D341Med (cell line): ENCODE results near the gene SLC17A8.
"Not testable (repeated sequence)": the region's sequence is repeated elsewhere in the genome, so short reads cannot be mapped to it uniquely, and the experiment has no call there.

Source experiments
- DNase-seq: peaks from one replicate; pipeline ENCODE4 v3.0.0; 2012; ENCODE audit warnings: low spot score

SLC17A8 gene

GRCh38 chr12:100356644-100357223 lies at the start of gene SLC17A8:
SLC17A8 (plus strand) TSS chr12:100357074; CDS start chr12:100357392, 318 bp downstream.
- no peak for DNase-seq

- DNase-seq: not testable (repeated sequence)
Measured at GRCh38 chr12:100308138-100308537, 48.7 kb upstream of the SLC17A8 start.

- no peak for DNase-seq
Measured at GRCh38 chr12:100311317-100311716, 45.6 kb upstream of the SLC17A8 start.

- no peak for DNase-seq
Measured at GRCh38 chr12:100317371-100317770, 39.5 kb upstream of the SLC17A8 start.

GRCh38 chr12:100324498-100324897 lies 32.4 kb upstream of the SLC17A8 start:
- no peak for DNase-seq

- no peak for DNase-seq
Measured at GRCh38 chr12:100326208-100326607, 30.7 kb upstream of the SLC17A8 start.

- no peak for DNase-seq
Measured at GRCh38 chr12:100329800-100330199, 27.1 kb upstream of the SLC17A8 start.

- no peak for DNase-seq
Measured at GRCh38 chr12:100331871-100332270, 25.0 kb upstream of the SLC17A8 start.

- no peak for DNase-seq
Measured at GRCh38 chr12:100332852-100333251, 24.0 kb upstream of the SLC17A8 start.

- DNase-seq: no peak
Measured at GRCh38 chr12:100337299-100337698, 19.6 kb upstream of the SLC17A8 start.

- DNase-seq: no peak
Measured at GRCh38 chr12:100337727-100338126, 19.1 kb upstream of the SLC17A8 start.

GRCh38 chr12:100339071-100339470 lies 17.8 kb upstream of the SLC17A8 start:
- DNase-seq: no peak

- not testable (repeated sequence) for DNase-seq
Measured at GRCh38 chr12:100342897-100343296, 14.0 kb upstream of the SLC17A8 start.

- not testable (repeated sequence) for DNase-seq
Measured at GRCh38 chr12:100344351-100344750, 12.5 kb upstream of the SLC17A8 start.

GRCh38 chr12:100345020-100345767 lies 11.7 kb upstream of the SLC17A8 start:
- DNase-seq: no peak

- DNase-seq: no peak
Measured at GRCh38 chr12:100346660-100347059, 10.2 kb upstream of the SLC17A8 start.

GRCh38 chr12:100348657-100349454 lies 8.0 kb upstream of the SLC17A8 start:
- DNase-seq: peak; percentile 45

GRCh38 chr12:100359248-100359647 lies 2.4 kb downstream of the SLC17A8 start:
- no peak for DNase-seq

GRCh38 chr12:100359822-100360221 lies 2.9 kb downstream of the SLC17A8 start:
- DNase-seq: no peak

- DNase-seq: no peak
Measured at GRCh38 chr12:100360450-100360849, 3.6 kb downstream of the SLC17A8 start.

GRCh38 chr12:100364324-100364723 lies 7.5 kb downstream of the SLC17A8 start:
- no peak for DNase-seq

- no peak for DNase-seq
Measured at GRCh38 chr12:100365411-100365810, 8.5 kb downstream of the SLC17A8 start.

- DNase-seq: no peak
Measured at GRCh38 chr12:100368066-100368465, 11.2 kb downstream of the SLC17A8 start.
